KOPT-K1 (cell line): ENCODE results near the gene CCDC24.

Source experiments
- H3K27ac ChIP-seq: fragments of 200-600 bp; sonication (generic); 2 replicates; pipeline ENCODE4 v1.5.1; 2016; ENCODE audit warnings: antibody characterized with exemption, mild to moderate bottlenecking, low read depth, low read length; ENCODE audit not compliant: poor library complexity, severe bottlenecking
- H3K36me3 ChIP-seq: fragments of 200-600 bp; sonication (generic); 2 replicates; pipeline ENCODE4 v1.5.1; 2017; ENCODE audit warnings: antibody characterized with exemption, mild to moderate bottlenecking, low read length, moderate library complexity; ENCODE audit not compliant: insufficient read depth
- H3K9me3 ChIP-seq: fragments of 200-600 bp; sonication (generic); 2 replicates; pipeline ENCODE4 v1.5.1; 2017; ENCODE audit warnings: antibody characterized with exemption, low read length, mild to moderate bottlenecking; ENCODE audit not compliant: insufficient read depth, poor library complexity, severe bottlenecking

The CCDC24 gene

GRCh38 chr1:43973981-43974442 lies 17.4 kb upstream of the CCDC24 start:
- H3K36me3 ChIP-seq, result peaks cover 46% of the 10 kb centered on the region
- H3K9me3 ChIP-seq, result no peaks in the 10 kb centered on the region
- H3K27ac ChIP-seq, result peak overlapping the region; percentile 73

GRCh38 chr1:43974443-43975248 lies 16.8 kb upstream of the CCDC24 start, which contains the start of gene ATP6V0B:
Gene ATP6V0B (plus strand): TSS chr1:43974960. CDS start chr1:43975041, 81 bp downstream.
- Histone ChIP-seq H3K36me3 (peaks cover 46% of the 10 kb centered on the region), H3K27ac (peak within 1 kb of the TSS; percentile 73), H3K9me3 (no peaks in the 10 kb centered on the region)

GRCh38 chr1:43975249-43975961 lies 16.0 kb upstream of the CCDC24 start:
- H3K36me3 ChIP-seq, result peaks cover 46% of the 10 kb centered on the region
- H3K27ac ChIP-seq, result peak overlapping the region; percentile 73
- H3K9me3 ChIP-seq, result no peaks in the 10 kb centered on the region

- Histone ChIP-seq H3K36me3 (peaks cover 46% of the 10 kb centered on the region), H3K27ac (peak overlapping the region; percentile 73), H3K9me3 (no peaks in the 10 kb centered on the region)
Measured at GRCh38 chr1:43976045-43976444, 15.4 kb upstream of the CCDC24 start.

- Histone ChIP-seq H3K9me3 (no peaks in the 10 kb centered on the region), H3K36me3 (peaks cover 44% of the 10 kb centered on the region), H3K27ac (no peak overlapping the region)
Measured at GRCh38 chr1:43976890-43977289, 14.5 kb upstream of the CCDC24 start.

GRCh38 chr1:43977376-43978263 lies 13.8 kb upstream of the CCDC24 start:
- H3K27ac ChIP-seq, result no peak overlapping the region
- no peaks in the 10 kb centered on the region for H3K9me3 ChIP-seq
- H3K36me3 ChIP-seq, result peaks cover 36% of the 10 kb centered on the region

- no peak overlapping the region for H3K27ac ChIP-seq
- H3K36me3 ChIP-seq, result peaks cover 32% of the 10 kb centered on the region
Measured at GRCh38 chr1:43978264-43978550, 13.2 kb upstream of the CCDC24 start.

GRCh38 chr1:43978551-43979260 lies 12.7 kb upstream of the CCDC24 start, which contains the start of gene B4GALT2:
Gene B4GALT2 (plus strand): TSS chr1:43979210. CDS start chr1:43981161, 1,951 bp downstream.
- H3K9me3 ChIP-seq, result no peaks in the 10 kb centered on the region
- no peak within 1 kb of the TSS for H3K27ac ChIP-seq
- H3K36me3 ChIP-seq, result peaks cover 28% of the 10 kb centered on the region

More at GRCh38 chr1:43978264-43978550, 13.2 kb upstream of the CCDC24 start:
- H3K9me3 ChIP-seq, result no peaks in the 10 kb centered on the region

GRCh38 chr1:43979261-43979527 lies 12.2 kb upstream of the CCDC24 start:
- Histone ChIP-seq H3K27ac (no peak overlapping the region), H3K36me3 (peaks cover 28% of the 10 kb centered on the region), H3K9me3 (no peaks in the 10 kb centered on the region)

- Histone ChIP-seq H3K9me3 (no peaks in the 10 kb centered on the region), H3K27ac (no peak overlapping the region), H3K36me3 (peaks cover 28% of the 10 kb centered on the region)
Measured at GRCh38 chr1:43979528-43980254, 11.7 kb upstream of the CCDC24 start.

GRCh38 chr1:43980255-43981134 lies 10.9 kb upstream of the CCDC24 start:
- no peak overlapping the region for H3K27ac ChIP-seq
- H3K9me3 ChIP-seq, result no peaks in the 10 kb centered on the region
- H3K36me3 ChIP-seq, result peaks cover 28% of the 10 kb centered on the region

- H3K27ac ChIP-seq, result no peak overlapping the region
- H3K9me3 ChIP-seq, result no peaks in the 10 kb centered on the region
- peaks cover 26% of the 10 kb centered on the region for H3K36me3 ChIP-seq
Measured at GRCh38 chr1:43981135-43981491, 10.3 kb upstream of the CCDC24 start.

- no peak overlapping the region for H3K27ac ChIP-seq
- peaks cover 21% of the 10 kb centered on the region for H3K36me3 ChIP-seq
- no peaks in the 10 kb centered on the region for H3K9me3 ChIP-seq
Measured at GRCh38 chr1:43981636-43982035, 9.8 kb upstream of the CCDC24 start.
